IMR-90 (cell line): ENCODE data around the gene BTBD2. TPM values are rescaled to one million over a fixed set of nuclear protein-coding genes. Genes with fewer than 3 reads are reported as not detected.

ENCODE experiments used
- ATAC-seq: fragments of 200-7000 bp; cut with Tn5 transposase; 2 replicates; pipeline ENCODE4 v1.9.1; 2020; ENCODE audit warnings: low read depth, mild to moderate bottlenecking, moderate library complexity
- BruUV-seq: library from RNA; stranded (reverse); fragments of 400-500 nt; replicated peaks from 2 replicates; lab custom pipeline; 2021; lab: Mats Ljungman, UMichigan
- CTCF ChIA-PET: fragments of 300-600 bp; formaldehyde crosslinking; extraction: SDS; loops from one replicate; lab custom pipeline; 2021; ENCODE audit warnings: antibody characterized with exemption; lab: Yijun Ruan, JAX
- POLR2A ChIA-PET: fragments of 300-600 bp; sonication (Branson Sonifier 250); formaldehyde crosslinking; loops from one replicate; lab custom pipeline; 2022; ENCODE audit warnings: antibody characterized with exemption; ENCODE audit not compliant: unreplicated experiment; lab: Charles Lee
- DNase-seq: peaks from one replicate; pipeline ENCODE4 v3.0.0; 2013
- H2AFZ ChIP-seq: replicated peaks from 2 replicates; pipeline ENCODE3; 2013; ENCODE audit warnings: low read length, mild to moderate bottlenecking; ENCODE audit not compliant: poor library complexity
- H2AK5ac ChIP-seq: 2 replicates; pipeline ENCODE4 v1.6.1; 2013; ENCODE audit warnings: low read depth, low read length, inconsistent platforms
- H2AK9ac ChIP-seq: replicated peaks from 2 replicates; pipeline ENCODE3; 2013; ENCODE audit warnings: mild to moderate bottlenecking, low read depth, low read length, moderate library complexity; ENCODE audit not compliant: poor library complexity
- H2BK120ac ChIP-seq: 2 replicates; pipeline ENCODE4 v1.6.1; 2013; ENCODE audit warnings: low read depth, low read length, inconsistent platforms
- H2BK15ac ChIP-seq: 3 replicates; pipeline ENCODE4 v1.6.1; 2013; ENCODE audit warnings: low read depth, low read length, inconsistent platforms
- H2BK20ac ChIP-seq: 2 replicates; pipeline ENCODE4 v1.6.1; 2013; ENCODE audit warnings: low read depth, mild to moderate bottlenecking, inconsistent platforms, low read length, moderate library complexity
- H2BK5ac ChIP-seq: 2 replicates; pipeline ENCODE4 v1.6.1; 2013; ENCODE audit warnings: mild to moderate bottlenecking, low read depth, low read length, inconsistent platforms; ENCODE audit not compliant: poor library complexity, severe bottlenecking
- H3K14ac ChIP-seq: replicated peaks from 2 replicates; pipeline ENCODE4 v1.6.1; 2013; ENCODE audit warnings: low read depth, low read length, inconsistent platforms
- H3K18ac ChIP-seq: 2 replicates; pipeline ENCODE4 v1.6.1; 2013; ENCODE audit warnings: low read depth, low read length, control low read depth
- H3K23ac ChIP-seq: 2 replicates; pipeline ENCODE4 v1.6.1; 2013; ENCODE audit warnings: low read depth, low read length, inconsistent platforms
- H3K27ac ChIP-seq: 2 replicates; pipeline ENCODE4 v1.5.1; 2013; ENCODE audit warnings: mild to moderate bottlenecking, control low read depth, low read length; ENCODE audit not compliant: insufficient read depth
- H3K27me3 ChIP-seq: 2 replicates; pipeline ENCODE4 v1.6.1; 2013; ENCODE audit warnings: low read length; ENCODE audit not compliant: control insufficient read depth, insufficient read depth
- H3K36me3 ChIP-seq: 2 replicates; pipeline ENCODE4 v1.6.1; 2013; ENCODE audit warnings: low read length, mixed read lengths; ENCODE audit not compliant: control insufficient read depth, insufficient read depth
- H3K4ac ChIP-seq: 2 replicates; pipeline ENCODE4 v1.6.1; 2013; ENCODE audit warnings: low read depth, low read length, inconsistent platforms
- H3K4me1 ChIP-seq: 2 replicates; pipeline ENCODE4 v1.6.1; 2013; ENCODE audit warnings: low read length, mixed read lengths; ENCODE audit not compliant: control insufficient read depth, insufficient read depth
- H3K4me2 ChIP-seq: 2 replicates; pipeline ENCODE4 v1.6.1; 2013; ENCODE audit warnings: low read depth, mild to moderate bottlenecking, control low read depth, low read length, moderate library complexity
- H3K4me3 ChIP-seq: 2 replicates; pipeline ENCODE4 v1.5.1; 2013; ENCODE audit warnings: low read depth, mild to moderate bottlenecking, control low read depth, low read length, moderate library complexity; ENCODE audit not compliant: insufficient read depth
- H3K56ac ChIP-seq: 2 replicates; pipeline ENCODE4 v1.6.1; 2013; ENCODE audit warnings: low read length, inconsistent platforms; ENCODE audit not compliant: insufficient read depth; ENCODE audit errors: extremely low read depth
- H3K79me1 ChIP-seq, 2 experiments: 2 replicates each; pipeline ENCODE4 v1.6.1; 2013; ENCODE audit warnings: low read length in 2 of 2, inconsistent platforms in 1 of 2, low read depth in 1 of 2
- H3K9ac ChIP-seq: 2 replicates; pipeline ENCODE4 v1.6.1; 2013; ENCODE audit warnings: low read depth, low read length, control low read depth
- H3K9me1 ChIP-seq: 2 replicates; pipeline ENCODE4 v1.6.1; 2013; ENCODE audit warnings: low read length, inconsistent platforms; ENCODE audit not compliant: insufficient read depth
- H3K9me3 ChIP-seq: 2 replicates; pipeline ENCODE4 v1.6.1; 2013; ENCODE audit warnings: low read length; ENCODE audit not compliant: control insufficient read depth, insufficient read depth
- H4K20me1 ChIP-seq: 2 replicates; pipeline ENCODE4 v1.6.1; 2013; ENCODE audit warnings: low read length, inconsistent platforms; ENCODE audit not compliant: insufficient read depth
- H4K5ac ChIP-seq: 2 replicates; pipeline ENCODE4 v1.6.1; 2013; ENCODE audit warnings: mild to moderate bottlenecking, low read depth, low read length, control low read depth
- H4K8ac ChIP-seq, 2 experiments: 2 replicates each; pipeline ENCODE4 v1.6.1; 2013; ENCODE audit warnings: low read depth in 2 of 2, low read length in 2 of 2, control low read depth in 1 of 2, inconsistent platforms in 1 of 2
- H4K91ac ChIP-seq: 2 replicates; pipeline ENCODE4 v1.6.1; 2013; ENCODE audit warnings: low read depth, low read length, inconsistent platforms; ENCODE audit not compliant: insufficient read depth
- BHLHE40 ChIP-seq: fragments of 150-350 bp; IDR thresholded peaks from 2 replicates; pipeline ENCODE4 v1.6.1; 2016; ENCODE audit warnings: mild to moderate bottlenecking, low read depth, low read length
- CEBPB ChIP-seq: IDR thresholded peaks from 2 replicates; pipeline ENCODE4 v1.6.1; 2012; ENCODE audit warnings: low read depth, low read length, improper control_type of control experiment
- CHD1 ChIP-seq: IDR thresholded peaks from 2 replicates; pipeline ENCODE4 v1.6.1; 2012; ENCODE audit warnings: low read depth, low read length, improper control_type of control experiment
- CTCF ChIP-seq: conservative IDR thresholded peaks from 2 replicates; pipeline ENCODE4 v1.5.1; 2012; ENCODE audit warnings: mild to moderate bottlenecking, low read depth, low read length, improper control_type of control experiment
- FOS ChIP-seq: fragments of 150-350 bp; IDR thresholded peaks from 2 replicates; pipeline ENCODE4 v1.6.1; 2016; ENCODE audit warnings: low read depth, low read length
- MAFK ChIP-seq: IDR thresholded peaks from 2 replicates; pipeline ENCODE4 v1.6.1; 2012; ENCODE audit warnings: low read depth, low read length, improper control_type of control experiment
- MAZ ChIP-seq: IDR thresholded peaks from 2 replicates; pipeline ENCODE4 v1.6.1; 2012; ENCODE audit warnings: low read depth, mild to moderate bottlenecking, low read length, improper control_type of control experiment, moderate library complexity, borderline replicate concordance
- MXI1 ChIP-seq: IDR thresholded peaks from 2 replicates; pipeline ENCODE4 v1.6.1; 2012; ENCODE audit warnings: low read depth, mild to moderate bottlenecking, low read length, moderate library complexity, borderline replicate concordance
- NFE2L2 ChIP-seq: fragments of 150-350 bp; IDR thresholded peaks from 2 replicates; pipeline ENCODE4 v1.6.1; 2016; ENCODE audit warnings: low read depth, mild to moderate bottlenecking, low read length
- POLR2A ChIP-seq: IDR thresholded peaks from 2 replicates; pipeline ENCODE4 v1.6.1; 2012; ENCODE audit warnings: mild to moderate bottlenecking, low read depth, low read length
- RAD21 ChIP-seq: IDR thresholded peaks from 2 replicates; pipeline ENCODE4 v1.6.1; 2012; ENCODE audit warnings: low read length, improper control_type of control experiment
- RCOR1 ChIP-seq: IDR thresholded peaks from 2 replicates; pipeline ENCODE4 v1.6.1; 2012; ENCODE audit warnings: mild to moderate bottlenecking, low read length, improper control_type of control experiment; ENCODE audit not compliant: insufficient replicate concordance
- RFX5 ChIP-seq: IDR thresholded peaks from 2 replicates; pipeline ENCODE4 v1.8.0; 2012; ENCODE audit warnings: low read depth, mild to moderate bottlenecking, low read length, moderate library complexity
- SMC3 ChIP-seq: fragments of 150-350 bp; IDR thresholded peaks from 2 replicates; pipeline ENCODE4 v1.6.1; 2016; ENCODE audit warnings: low read depth, mild to moderate bottlenecking, antibody characterized with exemption, low read length, moderate library complexity
- USF2 ChIP-seq: fragments of 150-350 bp; IDR thresholded peaks from 2 replicates; pipeline ENCODE4 v1.6.1; 2017; ENCODE audit warnings: mild to moderate bottlenecking, antibody characterized with exemption, low read length, low read depth
- WGBS, 2 experiments: methylation state at CpG; one replicate each; pipeline versions ENCODE4 v1.1.5 to v1.1.7; 2013; ENCODE audit warnings: missing lambda C conversion rate in 2 of 2; ENCODE audit not compliant: insufficient read length in 1 of 2; ENCODE audit errors: extremely low coverage in 2 of 2; 5-methylcytosine and 5-hydroxymethylcytosine counted together
- dilution Hi-C: fragments of 300-500 bp; cut with HindIII; formaldehyde crosslinking; loops from one replicate; pipeline ENCODE4 v1.14.3; 2018; ENCODE audit warnings: low sequenced_read_pairs; ENCODE audit not compliant: unreplicated experiment
- in situ Hi-C: fragments of 300-500 bp; cut with MboI; formaldehyde crosslinking; loops from 3 replicates; pipeline ENCODE4 v1.14.3; 2019; ENCODE audit warnings: low sequenced_read_pairs, inconsistent platforms, mixed read lengths
- intact Hi-C: fragments of 100-400 bp; cut with micrococcal nuclease; formaldehyde crosslinking; loops from 2 replicates; pipeline ENCODE4 v1.10.0; 2022
- polyA plus RNA-seq, 3 experiments: library from polyadenylated mRNA; depleted of rRNA; stranded (reverse); fragments of >200 nt; gene quantifications; 2 replicates each; pipeline ENCODE4 v1.2.3, GENCODE V29; 2012; ENCODE audit warnings: low replicate concordance in 1 of 3
- total RNA-seq: library from RNA; depleted of rRNA; stranded (reverse); fragments of >200 nt; gene quantifications from 2 replicates; pipeline ENCODE4 v1.2.3, GENCODE V29; 2012
- TF ChIP-seq, protein P1 (sequence below): fragments of 150-350 bp; IDR thresholded peaks from 2 replicates; pipeline ENCODE4 v1.6.1; 2016; ENCODE audit warnings: low read depth, mild to moderate bottlenecking, low read length, moderate library complexity, borderline replicate concordance

Gene BTBD2
- total and polyA plus RNA-seq, 2 of the 4 experiments (the other 2 are of a cell fraction): 24.4 to 65.7 TPM

- Histone ChIP-seq H2BK15ac (no peak overlapping the region), H3K27me3 (no peaks in the 10 kb centered on the region), H2AK9ac (no peak overlapping the region), H2AK5ac (no peak overlapping the region), H3K56ac (no peak overlapping the region), H3K79me1 (peaks cover 5 to 13% of the 10 kb centered on the region in 2 experiments; a peak in 2 of 4 replicates), H4K20me1 (no peaks in the 10 kb centered on the region), H3K36me3 (no peaks in the 10 kb centered on the region), H4K8ac (no peak overlapping the region), H3K18ac (no peak overlapping the region), H3K23ac (no peak overlapping the region), H2AFZ (no peak overlapping the region), H2BK5ac (no peak overlapping the region), H3K9ac (no peak overlapping the region), H4K91ac (no peak overlapping the region), H3K9me3 (no peaks in the 10 kb centered on the region; the same call in 1 of the 2 replicates), H3K4ac (no peak overlapping the region), H3K9me1 (peaks cover 5% of the 10 kb centered on the region; the same call in 1 of the 2 replicates), H4K5ac (no peak overlapping the region), H3K4me2 (no peak overlapping the region), H3K4me3 (no peak overlapping the region), H3K27ac (no peak overlapping the region), H3K14ac (no peak overlapping the region), H2BK120ac (no peak overlapping the region), H2BK20ac (no peak overlapping the region), H3K4me1 (peaks cover 2% of the 10 kb centered on the region; the same call in 1 of the 2 replicates)
- no peak for ATAC-seq
- in situ Hi-C loops: no loop called here
- dilution Hi-C loops: no loop called here
- CTCF ChIA-PET: interaction anchor here (0.6 kb wide), 1 partner anchor 79 kb away, joined by 3 read pairs; no protein-coding TSS in a partner anchor
- POLR2A ChIA-PET: interaction anchor here (0.7 kb wide), 1 partner anchor 607 kb away, joined by 4 read pairs; no protein-coding TSS in a partner anchor
- intact Hi-C loops: no loop called here
- no peak for TF ChIP-seq RCOR1
- no peak for TF ChIP-seq SMC3
- no peak for TF ChIP-seq RFX5
- TF ChIP-seq, protein P1, sequence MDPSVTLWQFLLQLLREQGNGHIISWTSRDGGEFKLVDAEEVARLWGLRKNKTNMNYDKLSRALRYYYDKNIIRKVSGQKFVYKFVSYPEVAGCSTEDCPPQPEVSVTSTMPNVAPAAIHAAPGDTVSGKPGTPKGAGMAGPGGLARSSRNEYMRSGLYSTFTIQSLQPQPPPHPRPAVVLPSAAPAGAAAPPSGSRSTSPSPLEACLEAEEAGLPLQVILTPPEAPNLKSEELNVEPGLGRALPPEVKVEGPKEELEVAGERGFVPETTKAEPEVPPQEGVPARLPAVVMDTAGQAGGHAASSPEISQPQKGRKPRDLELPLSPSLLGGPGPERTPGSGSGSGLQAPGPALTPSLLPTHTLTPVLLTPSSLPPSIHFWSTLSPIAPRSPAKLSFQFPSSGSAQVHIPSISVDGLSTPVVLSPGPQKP: no peak
- TF ChIP-seq MXI1: no peak
- TF ChIP-seq MAZ: no peak
- no peak for TF ChIP-seq CTCF
- TF ChIP-seq FOS: no peak
- TF ChIP-seq RAD21: no peak
- TF ChIP-seq NFE2L2: no peak
- TF ChIP-seq USF2: no peak
- TF ChIP-seq POLR2A: no peak
- no peak for TF ChIP-seq CHD1
- no peak for TF ChIP-seq MAFK
- TF ChIP-seq CEBPB: no peak
- no peak for TF ChIP-seq BHLHE40
- no TSS peak for BruUV-seq
- no peak for DNase-seq
- WGBS, 2 experiments: 78% methylated on average over 3 of the region's 3 CpGs; no CpG with 5 or more reads in 1 of the 2 experiments
These were observed 79.1 kb downstream of the BTBD2 start for GRCh38 chr19:1936430-1936829.
